Fibroblast of mammary gland (primary cell): ENCODE data around the gene KDM1A.
"Not testable (repeated sequence)": the region's sequence is repeated elsewhere in the genome, so short reads cannot be mapped to it uniquely, and the experiment has no call there.

Experiments used
- DNase-seq: peaks from one replicate; pipeline ENCODE4 v3.0.0-alpha.2; 2010; ENCODE audit warnings: low read depth
- H3K4me3 ChIP-seq: 2 replicates; pipeline ENCODE4 v1.5.1; 2011; ENCODE audit warnings: low read depth, mild to moderate bottlenecking, low read length, moderate library complexity; ENCODE audit not compliant: control insufficient read depth
- CTCF ChIP-seq: conservative IDR thresholded peaks from 2 replicates; pipeline ENCODE4 v1.5.1; 2011; ENCODE audit warnings: low read depth, low read length, inconsistent platforms; ENCODE audit not compliant: control insufficient read depth, insufficient read depth

The KDM1A gene

GRCh38 chr1:22976127-22976460, 43.2 kb upstream of the KDM1A start:
- no peak overlapping the region for H3K4me3 ChIP-seq
- no peak for TF ChIP-seq CTCF
- no peak for DNase-seq

- no peak overlapping the region for H3K4me3 ChIP-seq
- peak; percentile 77 for TF ChIP-seq CTCF
- peak; percentile 86 for DNase-seq
Measured at GRCh38 chr1:22976461-22977243, 42.6 kb upstream of the KDM1A start.

- TF ChIP-seq CTCF: no peak
- peak; percentile 65 for DNase-seq
- no peak overlapping the region for H3K4me3 ChIP-seq
Measured at GRCh38 chr1:22978299-22978698, 41.0 kb upstream of the KDM1A start.

- DNase-seq, H3K4me3 ChIP-seq: not testable (repeated sequence)
Measured at GRCh38 chr1:22980471-22980790, 38.8 kb upstream of the KDM1A start.

- TF ChIP-seq CTCF: no peak
- H3K4me3 ChIP-seq: no peak overlapping the region
- no peak for DNase-seq
Measured at GRCh38 chr1:22983944-22984343, 35.3 kb upstream of the KDM1A start.

- DNase-seq, H3K4me3 ChIP-seq: not testable (repeated sequence)
Measured at GRCh38 chr1:22992384-22992783, 26.9 kb upstream of the KDM1A start.

- DNase-seq: peak; percentile 11
- H3K4me3 ChIP-seq: not testable (repeated sequence)
Measured at GRCh38 chr1:22993220-22993795, 26.0 kb upstream of the KDM1A start.

GRCh38 chr1:22995774-22996173, 23.5 kb upstream of the KDM1A start:
- TF ChIP-seq CTCF: no peak
- no peak for DNase-seq

GRCh38 chr1:22997528-22997927, 21.7 kb upstream of the KDM1A start:
- DNase-seq, H3K4me3 ChIP-seq: not testable (repeated sequence)

More at GRCh38 chr1:22995774-22996173, 23.5 kb upstream of the KDM1A start:
- H3K4me3 ChIP-seq: no peak overlapping the region

GRCh38 chr1:23000133-23000532, 19.1 kb upstream of the KDM1A start:
- not testable (repeated sequence) for DNase-seq, H3K4me3 ChIP-seq

- H3K4me3 ChIP-seq, DNase-seq: not testable (repeated sequence)
Measured at GRCh38 chr1:23002218-23002617, 17.1 kb upstream of the KDM1A start.
